Stromal cell of bone marrow (primary cell): Measurements from ENCODE around the gene L1CAM.

ENCODE experiments used
- DNase-seq: peaks from one replicate; pipeline ENCODE4 v3.0.0-alpha.2; 2012; ENCODE audit warnings: low read depth

Gene L1CAM

GRCh38 chrX:153885968-153886903, at the start of gene L1CAM:
TSS of gene L1CAM (minus strand) at chrX:153886173. CDS start at chrX:153875836, 10,337 bp downstream.
- DNase-seq = no peak

GRCh38 chrX:153935326-153935851, 49.4 kb upstream of the L1CAM start:
- no peak for DNase-seq

- DNase-seq = peak; percentile 55
Measured at GRCh38 chrX:153934762-153935325, 48.9 kb upstream of the L1CAM start, which contains the start of gene NAA10. TSS of gene NAA10 (minus strand) at chrX:153935037. CDS start at chrX:153934904, 133 bp downstream.

GRCh38 chrX:153934148-153934761, 48.3 kb upstream of the L1CAM start:
- DNase-seq = no peak

- no peak for DNase-seq
Measured at GRCh38 chrX:153933748-153934147, 47.8 kb upstream of the L1CAM start.

GRCh38 chrX:153932220-153932915, 46.4 kb upstream of the L1CAM start:
- no peak for DNase-seq

- no peak for DNase-seq
Measured at GRCh38 chrX:153931748-153932147, 45.8 kb upstream of the L1CAM start.

GRCh38 chrX:153931151-153931550, 45.2 kb upstream of the L1CAM start:
- DNase-seq = no peak

GRCh38 chrX:153930011-153930910, 44.3 kb upstream of the L1CAM start:
- no peak for DNase-seq

- no peak for DNase-seq
Measured at GRCh38 chrX:153929576-153929975, 43.6 kb upstream of the L1CAM start.

GRCh38 chrX:153928846-153929245, 42.9 kb upstream of the L1CAM start:
- no peak for DNase-seq

GRCh38 chrX:153927922-153928760, 42.2 kb upstream of the L1CAM start:
- DNase-seq = peak; percentile 93

GRCh38 chrX:153927672-153927921, 41.6 kb upstream of the L1CAM start:
- DNase-seq = no peak

- DNase-seq = no peak
Measured at GRCh38 chrX:153926858-153927671, 41.1 kb upstream of the L1CAM start.

GRCh38 chrX:153926552-153926857, 40.5 kb upstream of the L1CAM start:
- no peak for DNase-seq

- no peak for DNase-seq
Measured at GRCh38 chrX:153925739-153926551, 40.0 kb upstream of the L1CAM start, which contains the start of gene ARHGAP4. TSS of gene ARHGAP4 (minus strand) at chrX:153926264. CDS start at chrX:153926202, 62 bp downstream.

- no peak for DNase-seq
Measured at GRCh38 chrX:153925387-153925738, 39.4 kb upstream of the L1CAM start.

- no peak for DNase-seq
Measured at GRCh38 chrX:153924149-153924861, 38.3 kb upstream of the L1CAM start.
